ENCODE results near the gene TCF4. TPM values are rescaled to one million over a fixed set of nuclear protein-coding genes. Genes with fewer than 3 reads are reported as not detected.

The TCF4 gene
- total RNA-seq, 2 experiments from 2014 or later: 0.28 to 0.45 TPM

DNA sequence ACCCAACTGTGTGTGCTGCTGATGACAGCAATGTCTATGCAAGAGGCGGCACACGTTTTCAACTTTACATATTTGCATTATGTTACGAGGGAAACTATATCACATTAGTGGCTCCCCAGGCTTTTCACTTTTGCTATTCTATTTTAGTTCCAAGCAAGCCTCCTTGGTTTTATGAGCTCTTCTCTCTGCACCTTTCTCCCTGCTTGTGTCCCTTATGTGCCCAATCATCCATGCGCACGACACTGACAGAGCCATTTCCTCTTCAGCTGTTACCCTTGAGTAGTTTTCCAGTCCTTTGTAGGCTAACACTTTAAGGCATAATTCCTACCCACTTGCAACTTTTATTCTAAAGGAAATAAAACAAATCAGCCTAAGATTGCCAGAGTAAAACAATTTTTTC is 154.3 kb downstream of the TCF4 start:
- POLR2A ChIA-PET: no interaction called here
- Mint-ChIP-seq H3K4me3 (no peak overlapping the region), H3K9me3 (peaks cover 3% of the 10 kb centered on the region), H3K4me1 (no peaks in the 10 kb centered on the region), H3K27ac (no peak overlapping the region), H3K36me3 (ENCODE audit: low read depth) (no peaks in the 10 kb centered on the region), H3K27me3 (no peaks in the 10 kb centered on the region)
- DNase-seq: no peak
- CTCF ChIA-PET: no interaction called here

DNA sequence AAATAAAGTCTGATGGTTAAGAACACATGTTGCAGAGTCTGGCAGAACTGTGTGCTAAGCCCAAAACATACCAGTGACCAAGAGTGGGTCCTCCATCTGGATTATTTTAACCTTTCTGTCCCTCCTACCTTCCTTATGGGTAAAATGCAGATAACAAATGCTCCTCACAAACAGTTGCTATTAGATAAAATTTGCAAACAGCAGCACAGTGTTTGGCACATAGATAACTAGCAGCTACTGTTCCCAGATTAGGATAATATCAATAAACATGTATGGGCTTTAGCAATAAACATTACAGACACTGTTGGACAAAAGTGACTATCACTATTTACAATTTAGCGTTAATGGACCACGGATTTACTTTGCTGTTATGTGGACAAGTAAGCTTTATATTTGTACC is 154.9 kb downstream of the TCF4 start:
- H3K9me3 Mint-ChIP-seq: peaks cover 3% of the 10 kb centered on the region
- POLR2A ChIA-PET: no interaction called here

DNA sequence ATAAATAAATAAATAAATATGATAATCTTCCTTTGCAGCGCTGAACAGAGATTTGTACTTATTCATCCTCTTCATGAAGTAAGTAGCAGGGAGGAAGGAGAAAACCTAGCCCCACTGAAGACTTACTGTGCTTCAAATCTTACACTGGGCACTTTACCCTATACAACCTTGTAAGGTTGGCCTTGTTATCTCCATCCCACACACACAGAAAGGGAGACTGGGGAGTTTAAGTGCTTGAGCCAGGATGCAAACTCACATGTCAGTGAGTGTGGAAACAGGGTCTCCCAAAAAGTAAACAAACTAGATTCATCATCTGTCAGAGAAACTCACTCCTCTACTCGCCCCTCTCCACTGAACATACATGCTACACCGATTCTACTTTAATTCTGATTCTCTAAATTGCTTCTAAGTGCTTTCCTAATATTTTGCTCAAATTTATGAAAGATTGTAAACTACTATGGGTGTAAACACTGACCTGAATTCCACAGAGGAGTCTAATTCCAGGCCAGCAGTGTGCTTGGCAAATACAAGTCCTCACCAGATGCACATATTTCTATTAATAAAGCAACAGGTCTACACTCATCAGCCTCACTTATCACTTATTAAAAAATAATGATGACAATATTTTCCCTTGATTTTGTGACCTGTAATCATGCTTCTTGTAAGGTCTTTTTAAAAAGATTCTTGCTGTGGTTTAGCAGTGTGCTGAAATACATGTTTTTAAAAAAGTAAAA is 155.5 kb downstream of the TCF4 start:
- POLR2A ChIA-PET: no interaction called here
- Mint-ChIP-seq H3K27me3 (no peaks in the 10 kb centered on the region), H3K4me3 (no peak overlapping the region), H3K36me3 (ENCODE audit: low read depth) (no peaks in the 10 kb centered on the region), H3K4me1 (no peaks in the 10 kb centered on the region), H3K9me3 (peaks cover 3% of the 10 kb centered on the region), H3K27ac (no peak overlapping the region)
- DNase-seq: no peak
- CTCF ChIA-PET: no interaction called here

More for the DNA sequence above, 154.9 kb downstream of the TCF4 start:
- Mint-ChIP-seq H3K27ac (no peak overlapping the region), H3K4me3 (no peak overlapping the region), H3K4me1 (no peaks in the 10 kb centered on the region), H3K27me3 (no peaks in the 10 kb centered on the region), H3K36me3 (ENCODE audit: low read depth) (no peaks in the 10 kb centered on the region)
- CTCF ChIA-PET: no interaction called here
- no peak for DNase-seq

DNA sequence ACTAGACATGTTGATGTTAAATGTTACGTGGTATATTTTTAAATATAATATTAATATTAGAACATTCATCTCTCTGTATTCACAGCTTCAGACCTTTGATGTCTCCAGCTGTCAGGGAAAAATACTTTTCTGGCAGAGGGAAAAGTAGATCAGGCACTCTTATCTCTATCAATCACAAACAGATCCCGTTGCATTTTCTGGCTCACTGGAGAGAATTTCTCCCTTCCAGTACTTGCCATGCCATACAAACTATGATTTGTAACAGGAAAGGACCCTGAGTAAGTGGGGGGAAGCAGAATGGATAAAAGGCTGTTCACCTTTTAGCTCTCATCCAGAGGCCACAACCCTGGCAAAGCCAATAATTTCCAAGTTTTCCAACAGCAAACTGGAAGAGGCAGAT is 158.0 kb downstream of the TCF4 start:
- CTCF ChIA-PET: no interaction called here
- no peaks in the 10 kb centered on the region for H3K36me3 Mint-ChIP-seq (ENCODE audit: low read depth)
- no peak overlapping the region for H3K4me3 Mint-ChIP-seq
- H3K4me1 Mint-ChIP-seq: no peaks in the 10 kb centered on the region
- peaks cover 3% of the 10 kb centered on the region for H3K9me3 Mint-ChIP-seq
- POLR2A ChIA-PET: no interaction called here
- no peak overlapping the region for H3K27ac Mint-ChIP-seq
- no peak for DNase-seq
- no peaks in the 10 kb centered on the region for H3K27me3 Mint-ChIP-seq

DNA sequence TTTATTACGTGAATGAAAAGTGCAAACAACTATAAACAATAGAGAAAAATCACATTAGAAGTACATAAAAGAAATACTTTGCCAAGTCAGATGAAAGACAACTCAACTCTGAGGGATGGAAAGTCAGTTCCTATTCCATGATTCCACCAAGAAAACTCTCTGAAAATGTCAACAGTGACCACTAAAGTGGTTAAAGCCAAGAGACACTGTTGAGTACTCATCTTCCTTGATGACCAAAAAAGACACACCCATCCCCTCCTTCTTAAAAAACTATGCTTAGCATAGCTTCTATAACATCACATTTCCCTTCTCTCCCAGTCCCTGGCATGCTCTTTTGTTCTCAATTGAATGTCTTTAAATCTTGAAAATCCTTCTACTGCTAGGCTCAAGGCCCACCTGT is 160.0 kb downstream of the TCF4 start:
- ChIA-PET POLR2A (no interaction called here), CTCF (no interaction called here)
- Mint-ChIP-seq H3K27ac (no peak overlapping the region), H3K9me3 (peaks cover 3% of the 10 kb centered on the region), H3K4me3 (no peak overlapping the region), H3K4me1 (no peaks in the 10 kb centered on the region), H3K36me3 (ENCODE audit: low read depth) (no peaks in the 10 kb centered on the region), H3K27me3 (no peaks in the 10 kb centered on the region)
- no peak for DNase-seq

DNA sequence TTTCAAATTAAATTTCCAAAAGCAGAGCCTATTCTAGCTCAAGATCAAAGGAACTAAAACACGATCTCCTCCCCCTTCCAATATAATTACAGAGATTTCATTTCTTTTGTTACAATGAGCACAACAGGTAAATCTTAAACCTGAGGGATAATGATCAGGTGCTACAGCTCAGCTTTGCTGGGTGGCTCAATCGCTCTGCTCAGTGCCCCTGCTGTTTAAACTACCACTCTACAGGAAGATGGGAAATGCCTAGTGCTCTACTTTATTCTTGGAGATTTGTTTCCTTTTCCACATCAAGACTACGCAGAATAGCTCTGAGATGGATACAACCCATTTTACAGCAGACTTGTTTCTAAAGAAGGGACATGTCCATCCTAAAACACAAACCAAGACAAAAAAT is 162.3 kb downstream of the TCF4 start:
- Mint-ChIP-seq H3K27me3 (peaks cover 2% of the 10 kb centered on the region), H3K4me1 (no peaks in the 10 kb centered on the region), H3K36me3 (ENCODE audit: low read depth) (no peaks in the 10 kb centered on the region), H3K27ac (no peak overlapping the region), H3K4me3 (no peak overlapping the region), H3K9me3 (peaks cover under 1% of the 10 kb centered on the region)
- no peak for DNase-seq
- ChIA-PET POLR2A (no interaction called here), CTCF (interaction anchor here (0.7 to 2.3 kb wide), 2 partner anchors 11 to 191 kb away, joined by 4 to 9 read pairs; no protein-coding TSS in a partner anchor)

DNA sequence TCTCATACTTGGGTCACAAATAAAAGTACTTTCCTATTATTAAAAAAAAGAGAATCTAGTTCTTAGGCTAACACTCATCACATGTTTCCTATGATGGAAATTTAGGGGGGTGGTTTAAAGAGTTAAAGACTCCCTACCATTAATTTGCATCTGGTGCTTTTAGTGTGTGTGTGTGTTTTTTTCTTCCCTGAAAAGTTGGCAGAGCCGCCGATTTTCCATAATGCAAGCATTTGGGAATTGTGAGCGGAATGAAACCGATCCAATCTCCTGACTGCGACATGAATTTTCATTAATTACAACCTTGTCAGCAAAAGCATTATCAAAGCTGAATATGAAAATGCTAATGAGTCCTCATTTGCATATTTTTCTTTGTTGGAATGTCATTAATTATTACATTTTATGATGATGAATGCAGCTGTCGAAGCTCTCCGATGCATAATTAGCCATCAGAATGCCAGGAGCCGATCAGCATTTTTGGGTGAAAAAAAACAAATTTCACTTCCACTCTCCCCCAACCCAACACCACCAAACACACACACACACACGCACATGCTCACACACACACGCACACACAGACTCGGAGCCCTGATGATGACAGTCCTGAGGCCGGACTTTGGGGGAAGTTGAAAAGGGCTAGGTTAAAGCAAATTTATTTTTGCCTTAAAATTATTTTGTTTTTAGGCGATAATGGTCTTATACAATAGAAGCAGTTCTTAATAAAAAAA is 165.4 kb downstream of the TCF4 start:
- peaks cover 4% of the 10 kb centered on the region for H3K27me3 Mint-ChIP-seq
- DNase-seq: no peak
- no peaks in the 10 kb centered on the region for H3K4me1 Mint-ChIP-seq
- H3K27ac Mint-ChIP-seq: no peak overlapping the region
- no peak overlapping the region for H3K4me3 Mint-ChIP-seq
- ChIA-PET CTCF (no interaction called here), POLR2A (no interaction called here)
- H3K9me3 Mint-ChIP-seq: no peaks in the 10 kb centered on the region
- no peaks in the 10 kb centered on the region for H3K36me3 Mint-ChIP-seq (ENCODE audit: low read depth)

DNA sequence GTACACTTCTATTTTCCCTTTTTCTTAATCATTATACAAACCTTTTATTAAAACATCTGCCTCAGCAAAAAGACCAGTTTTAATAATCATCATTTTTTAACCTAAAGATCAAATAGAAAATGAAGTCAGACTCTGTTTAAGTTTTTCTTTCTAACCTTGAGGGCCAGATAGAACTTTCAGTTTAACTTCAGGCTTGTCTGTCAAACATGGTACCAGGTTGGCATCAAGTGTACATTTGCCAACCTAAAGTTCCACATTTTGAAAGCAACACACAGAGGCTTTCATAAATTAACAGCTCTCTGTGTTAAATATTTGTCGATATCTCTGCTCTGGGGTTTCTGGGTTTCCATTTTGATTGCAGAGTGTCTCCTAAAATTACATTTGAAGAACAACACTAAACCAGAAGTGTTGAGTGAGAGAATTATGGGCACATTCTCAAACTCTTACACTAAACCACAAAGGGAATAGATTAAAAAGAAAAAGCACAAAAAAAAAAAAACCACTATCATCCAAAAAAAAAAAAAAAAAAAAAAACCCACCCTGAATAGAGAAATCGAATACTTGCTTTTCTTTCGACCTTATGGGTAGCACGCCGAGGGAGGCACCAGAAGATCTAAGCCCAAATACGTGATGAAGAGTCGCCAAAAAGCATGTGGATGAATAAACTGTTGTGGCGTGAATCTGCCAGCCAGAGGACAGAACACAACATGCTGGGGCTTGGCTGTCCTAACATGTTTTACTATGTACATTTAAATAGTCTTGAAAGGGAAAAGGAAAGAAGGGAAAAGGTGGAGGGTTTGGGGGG is 166.2 kb downstream of the TCF4 start:
- Mint-ChIP-seq H3K27ac (no peak overlapping the region), H3K4me3 (no peak overlapping the region), H3K27me3 (peaks cover 4% of the 10 kb centered on the region), H3K36me3 (ENCODE audit: low read depth) (no peaks in the 10 kb centered on the region), H3K4me1 (no peaks in the 10 kb centered on the region), H3K9me3 (no peaks in the 10 kb centered on the region)
- ChIA-PET CTCF (no interaction called here), POLR2A (no interaction called here)
- DNase-seq: no peak

DNA sequence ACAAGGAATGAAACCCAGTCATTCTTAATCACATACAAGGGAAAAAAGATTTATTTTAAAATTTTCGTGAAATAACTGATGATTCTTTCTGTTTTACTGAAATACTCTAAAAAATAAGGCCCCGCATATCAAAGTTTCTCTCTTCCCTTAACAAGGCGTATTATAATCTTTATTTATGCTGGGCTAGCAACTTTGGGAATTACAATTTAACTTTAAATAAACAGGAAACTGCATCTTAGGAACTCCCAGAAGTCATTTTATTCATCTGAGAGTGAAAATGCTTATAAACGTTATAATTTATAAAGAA is 166.7 kb downstream of the TCF4 start:
- Mint-ChIP-seq H3K4me1 (no peaks in the 10 kb centered on the region), H3K27me3 (peaks cover 4% of the 10 kb centered on the region), H3K9me3 (no peaks in the 10 kb centered on the region), H3K27ac (no peak overlapping the region), H3K36me3 (ENCODE audit: low read depth) (no peaks in the 10 kb centered on the region), H3K4me3 (no peak overlapping the region)
- POLR2A ChIA-PET: no interaction called here
- DNase-seq: no peak
- CTCF ChIA-PET: no interaction called here

DNA sequence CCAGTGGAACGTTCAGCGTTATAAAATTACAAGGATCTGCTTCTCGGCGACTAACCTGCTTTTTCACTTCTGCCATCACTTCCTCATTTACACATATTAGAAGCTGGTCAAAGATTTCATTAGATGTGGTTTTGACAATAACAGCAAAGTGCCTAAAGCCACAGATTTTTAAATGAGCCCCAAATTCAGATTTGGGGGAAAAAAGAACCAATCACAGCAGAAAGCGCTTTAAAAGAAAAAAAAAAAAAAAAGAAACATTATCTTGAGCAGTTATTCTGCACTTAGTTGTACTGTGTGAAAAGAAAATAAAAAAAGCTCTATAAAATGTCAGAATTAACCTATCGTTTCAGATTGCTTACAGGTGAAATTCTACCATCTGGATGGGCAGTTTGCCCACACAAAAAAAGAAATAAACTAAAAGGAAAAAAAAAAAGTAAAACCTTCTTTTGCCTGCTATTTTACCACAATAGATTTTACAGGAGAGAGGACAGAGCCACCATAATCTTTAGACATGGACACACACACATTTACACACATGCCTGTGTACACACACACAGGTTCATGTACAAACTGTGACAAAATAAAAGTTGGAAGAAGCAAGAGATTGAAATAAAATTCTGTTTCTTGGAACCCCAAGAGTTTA is 167.2 kb downstream of the TCF4 start:
- H3K9me3 Mint-ChIP-seq: no peaks in the 10 kb centered on the region
- no peak overlapping the region for H3K27ac Mint-ChIP-seq
- peaks cover 4% of the 10 kb centered on the region for H3K27me3 Mint-ChIP-seq
- POLR2A ChIA-PET: no interaction called here
- no peak overlapping the region for H3K4me3 Mint-ChIP-seq
- DNase-seq: no peak
- H3K4me1 Mint-ChIP-seq: no peaks in the 10 kb centered on the region
- H3K36me3 Mint-ChIP-seq (ENCODE audit: low read depth): no peaks in the 10 kb centered on the region
- CTCF ChIA-PET: interaction anchor here (0.7 kb wide), 1 partner anchor 23 kb away, joined by 3 read pairs; no protein-coding TSS in a partner anchor

DNA sequence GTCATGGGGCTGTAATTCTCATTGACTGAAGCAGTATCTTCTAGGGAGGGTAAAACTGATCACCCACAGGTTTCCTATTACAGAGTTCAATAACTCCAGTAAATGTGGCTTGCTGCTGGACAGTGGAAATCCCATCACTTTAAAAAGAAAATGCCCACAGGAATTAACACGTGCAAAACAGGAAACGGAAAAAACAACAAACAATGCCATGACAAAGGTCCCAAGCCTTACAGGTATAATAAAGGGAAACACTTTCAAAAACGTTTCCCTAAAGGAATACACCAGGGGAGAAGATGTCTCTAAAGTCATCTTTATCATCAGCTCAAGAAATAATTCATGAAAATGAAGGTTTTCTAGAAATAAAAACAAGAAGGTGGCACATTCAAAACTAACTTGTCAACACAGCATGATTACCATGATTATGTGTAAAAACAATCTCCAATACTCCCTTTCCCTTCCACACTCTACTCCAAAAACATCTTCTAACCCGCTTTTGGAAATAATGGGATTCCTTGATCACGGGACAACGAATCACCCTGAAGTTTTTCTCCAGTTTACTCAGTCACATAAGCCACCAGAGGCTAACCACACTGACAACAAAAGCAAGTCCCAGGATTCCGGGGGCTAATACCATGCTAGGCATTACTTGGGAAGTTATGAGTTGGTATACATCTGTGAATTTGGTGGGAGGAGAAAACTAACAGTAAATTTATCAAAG is 167.9 kb downstream of the TCF4 start:
- no peak for DNase-seq
- POLR2A ChIA-PET: no interaction called here
- CTCF ChIA-PET: interaction anchor here (0.7 kb wide), 1 partner anchor 23 kb away, joined by 3 read pairs; no protein-coding TSS in a partner anchor

DNA sequence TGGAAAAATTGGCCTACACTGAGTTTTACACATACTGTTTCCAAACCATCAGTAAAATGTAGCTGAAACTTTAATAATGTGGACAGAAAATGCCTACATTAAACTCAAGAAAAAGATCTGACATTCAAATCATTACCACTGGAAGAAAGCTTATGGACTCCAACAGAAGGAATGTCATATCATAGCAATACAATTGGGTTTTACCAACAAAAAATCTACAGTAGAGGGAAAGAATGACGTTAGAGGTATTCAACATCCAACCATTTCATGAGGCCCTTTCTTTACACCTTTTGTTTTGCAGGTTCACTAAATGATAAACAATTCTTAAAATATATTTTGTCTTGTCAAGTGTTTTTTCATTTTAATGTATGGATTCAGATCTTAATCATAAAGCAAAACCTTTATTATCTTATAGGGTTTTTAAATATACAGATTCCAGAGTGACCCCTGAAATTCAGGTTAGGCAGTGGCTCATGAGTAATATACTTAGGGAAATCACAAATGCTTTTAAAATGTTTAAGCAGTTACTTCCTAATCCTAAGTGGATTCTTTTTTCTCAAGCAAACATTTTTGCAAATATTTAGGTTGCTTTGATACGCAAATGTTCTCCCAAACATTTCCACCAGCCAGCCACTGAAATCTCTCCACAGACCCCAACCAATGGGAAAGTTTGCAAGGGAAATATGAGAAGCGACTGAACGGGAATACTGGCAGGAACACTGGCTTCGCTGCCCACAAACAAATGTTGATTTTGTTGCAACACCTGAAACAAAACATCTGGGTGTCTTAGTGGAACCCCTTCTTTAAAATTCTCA is 168.7 kb downstream of the TCF4 start:
- Mint-ChIP-seq H3K4me1 (no peaks in the 10 kb centered on the region), H3K9me3 (no peaks in the 10 kb centered on the region), H3K27me3 (peaks cover 4% of the 10 kb centered on the region), H3K27ac (no peak overlapping the region), H3K4me3 (no peak overlapping the region), H3K36me3 (ENCODE audit: low read depth) (no peaks in the 10 kb centered on the region)
- POLR2A ChIA-PET: no interaction called here
- no peak for DNase-seq
- CTCF ChIA-PET: no interaction called here

More for the DNA sequence above, 167.9 kb downstream of the TCF4 start:
- no peak overlapping the region for H3K4me3 Mint-ChIP-seq
- H3K27ac Mint-ChIP-seq: no peak overlapping the region
- peaks cover 4% of the 10 kb centered on the region for H3K27me3 Mint-ChIP-seq
- H3K4me1 Mint-ChIP-seq: no peaks in the 10 kb centered on the region
- no peaks in the 10 kb centered on the region for H3K9me3 Mint-ChIP-seq
- H3K36me3 Mint-ChIP-seq (ENCODE audit: low read depth): no peaks in the 10 kb centered on the region

Data from activated CD4-positive, alpha-beta memory T cell treated with anti-CD3 and anti-CD28 coated beads, Interleukin-2, amount 10 ng/mL, durations not matched to agents 7 days and 5 days (primary cell).